Epithelial cell of umbilical artery (primary cell): ENCODE measurements around the gene MGAT4C. TPM values are rescaled to one million over a fixed set of nuclear protein-coding genes. Genes with fewer than 3 reads are reported as not detected.

Experiments used
- total RNA-seq: library from RNA; depleted of rRNA; stranded (reverse); fragments of >200 nt; gene quantifications from 2 replicates; pipeline ENCODE4 v1.2.3, GENCODE V29; 2014

MGAT4C gene
- 0.32 TPM in 1 of 2 replicates, not detected in the other for total RNA-seq

DNA sequence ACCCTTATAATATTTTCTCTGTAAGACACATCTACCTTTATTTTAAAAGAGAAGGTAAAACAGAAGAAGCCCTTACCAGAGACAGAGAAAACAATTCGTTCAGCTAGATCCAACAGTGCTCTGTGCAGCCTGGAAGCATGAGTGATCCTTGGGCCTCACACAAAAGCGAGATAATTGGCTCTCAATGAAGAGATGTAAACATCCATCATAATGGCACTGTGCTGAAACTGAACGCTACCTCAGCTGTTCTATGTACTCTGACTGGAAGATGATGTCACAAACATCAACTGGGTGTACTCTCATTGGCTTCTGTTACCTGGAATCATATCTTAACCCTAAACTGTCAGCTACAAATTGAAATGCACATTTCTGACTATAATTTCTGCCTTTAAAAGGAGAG, at the start of gene MGAT4C:
Gene MGAT4C (minus strand): TSS at position 229 of the 400 bp plus-strand sequence.

